ENCODE data around the gene NLRP9. TPM values are rescaled to one million over a fixed set of nuclear protein-coding genes. Genes with fewer than 3 reads are reported as not detected.

The NLRP9 gene
- total RNA-seq, 1 experiment from 2014 or later: not detected

- TF ChIP-seq POLR2AphosphoS5 (IDR thresholded peaks at IDR 0.05; ENCODE audit: low read depth, low read length) (no peak), ATF3 (IDR thresholded peaks at IDR 0.05) (no peak), TCF7L2 (IDR thresholded peaks at IDR 0.05; ENCODE audit: borderline replicate concordance, extremely low read depth, insufficient read depth, insufficient read length) (no peak), EZH2 (IDR thresholded peaks at IDR 0.05) (no peak), CBX3 (IDR thresholded peaks at IDR 0.05; ENCODE audit: low read depth) (no peak), ZBTB33 (IDR thresholded peaks at IDR 0.05; ENCODE audit: extremely low read depth, insufficient replicate concordance, low read length) (no peak), ZNF274 (IDR thresholded peaks at IDR 0.05; ENCODE audit: low read depth, low read length) (no peak), EGR1 (IDR thresholded peaks at IDR 0.05; ENCODE audit: low read depth) (no peak), REST (IDR thresholded peaks at IDR 0.05; ENCODE audit: low read depth) (no peak), SP1 (IDR thresholded peaks at IDR 0.05; ENCODE audit: low read depth) (no peak), JUND (IDR thresholded peaks at IDR 0.05) (no peak)
- Histone ChIP-seq H3K27me3 (ENCODE audit: insufficient read depth, low read length) (no peaks in the 10 kb centered on the region), H3K4me2 (ENCODE audit: low read length) (no peak overlapping the region), H3K79me2 (ENCODE audit: insufficient read depth, low read length) (peaks cover 47% of the 10 kb centered on the region), H3K36me3 (ENCODE audit: control insufficient read depth in 1 of 2, insufficient read depth in 2 of 2, low read length in 2 of 2) (peaks cover 14 to 17% of the 10 kb centered on the region in 2 experiments; a peak in 3 of 4 replicates), H3K9me3 (ENCODE audit: control insufficient read depth in 1 of 2, insufficient read depth in 1 of 2, low read depth in 1 of 2, low read length in 2 of 2) (no peaks in the 10 kb centered on the region), H3K4me3 (replicated peaks in 1 of 2; ENCODE audit: low read depth in 1 of 2, low read length in 2 of 2) (no peak overlapping the region), H3K9me2 (ENCODE audit: insufficient read depth) (no peaks in the 10 kb centered on the region), H3K9ac (ENCODE audit: low read length) (no peak overlapping the region), H4K20me1 (ENCODE audit: insufficient read depth) (no peaks in the 10 kb centered on the region), H3K4me1 (ENCODE audit: control insufficient read depth in 1 of 2, insufficient read depth in 2 of 2, low read length in 2 of 2) (no peaks in the 10 kb centered on the region), H2AFZ (ENCODE audit: low read depth, low read length, poor library complexity, severe bottlenecking) (no peak overlapping the region), H3K27ac (ENCODE audit: low read depth, low read length) (no peak overlapping the region)
- RAD21 ChIA-PET (ENCODE audit: low non-redundant PET in 1 of 2, low total read pairs in 2 of 2, uncharacterized antibody in 2 of 2, unreplicated experiment in 2 of 2): no interaction called here
- BruUV-seq (replicated peaks): no TSS peak
- no peak for DNase-seq (ENCODE audit: low read depth, low spot score)
- CTCF ChIA-PET: no interaction called here
- intact Hi-C loops (cut with micrococcal nuclease): no loop called here
- POLR2A ChIA-PET: no interaction called here
- ATAC-seq: no peak
These were observed 50.7 kb downstream of the NLRP9 start for GRCh38 chr19:55687281-55688201.
